ENCODE measurements around the gene PANK4. TPM values are rescaled to one million over a fixed set of nuclear protein-coding genes. Genes with fewer than 3 reads are reported as not detected.

Gene PANK4
- total and polyA plus RNA-seq, 9 of the 15 experiments (the other 6 are each of a cell fraction or from before 2014, with no cell fraction given): 0.93 to 55.6 (median 31.5) TPM

GRCh38 chr1:2517966-2518365 lies 8.4 kb downstream of the PANK4 start:
- H2AFZ ChIP-seq (ENCODE audit: low read depth, low read length): no peak overlapping the region
- intact Hi-C loops (cut with micrococcal nuclease) (no loop called here), in situ Hi-C loops (cut with MboI) (no loop called here)
- peaks cover 15% of the 10 kb centered on the region for H3K79me2 ChIP-seq (ENCODE audit: control insufficient read depth, insufficient read depth, low read length)
- H3K4me1 ChIP-seq (replicated peaks in 1 of 2; ENCODE audit: control insufficient read depth in 2 of 2, insufficient read depth in 2 of 2, low read length in 2 of 2): peaks cover 0 to 22% of the 10 kb centered on the region in 2 experiments; a peak in 2 of 5 replicates
- CTCF ChIA-PET (ENCODE audit: low intra/inter-chr PET ratio): no interaction called here
- no peak overlapping the region for H3K27ac ChIP-seq (ENCODE audit: extremely low read depth, low read depth, low read length)
- H3K9me1 ChIP-seq (ENCODE audit: control insufficient read depth, insufficient read depth, low read length): peaks cover 8% of the 10 kb centered on the region
- H3K4me3 ChIP-seq: no peak overlapping the region
- DNase-seq (ENCODE audit: extremely low read depth in 1 of 4, low spot score in 3 of 4) (no peak), ATAC-seq (no peak), FAIRE-seq (no peak)
- no peaks in the 10 kb centered on the region for H3K9me3 ChIP-seq (replicated peaks; ENCODE audit: control insufficient read depth, insufficient read depth, low read depth, low read length)
- TF ChIP-seq KLF10 (CRISPR knock-in tag; IDR thresholded peaks at IDR 0.05) (no peak), ZNF583 (CRISPR knock-in tag; IDR thresholded peaks at IDR 0.05) (no peak), DIDO1 (tag; IDR thresholded peaks at IDR 0.05; ENCODE audit: low read depth) (no peak), PCBP1 (IDR thresholded peaks at IDR 0.05; ENCODE audit: low read depth, low read length, poor library complexity, severe bottlenecking) (no peak), ZNF121 (CRISPR knock-in tag; conservative IDR thresholded peaks at IDR 0.05) (no peak), NCOA6 (IDR thresholded peaks at IDR 0.05) (no peak), PML (IDR thresholded peaks at IDR 0.05; ENCODE audit: low read length) (no peak), TRIM25 (IDR thresholded peaks at IDR 0.05; ENCODE audit: borderline replicate concordance) (no peak), NFRKB (IDR thresholded peaks at IDR 0.05; ENCODE audit: low read depth) (no peak), CSDE1 (IDR thresholded peaks at IDR 0.05) (no peak), ZNF551 (CRISPR knock-in tag; IDR thresholded peaks at IDR 0.05) (no peak), ZNF436 (CRISPR knock-in tag; IDR thresholded peaks at IDR 0.05) (no peak), RAD21 (CRISPR knock-in tag; conservative IDR thresholded peaks at IDR 0.05 in 1 of 2, IDR thresholded peaks at IDR 0.05 in 1 of 2) (no peak), TEAD1 (CRISPR knock-in tag; IDR thresholded peaks at IDR 0.05) (no peak), NFATC3 (IDR thresholded peaks at IDR 0.05) (no peak), HEY1 (CRISPR knock-in tag; IDR thresholded peaks at IDR 0.05; ENCODE audit: borderline replicate concordance) (no peak), IRF2 (CRISPR knock-in tag; IDR thresholded peaks at IDR 0.05) (no peak)
- no peaks in the 10 kb centered on the region for H3K27me3 ChIP-seq (ENCODE audit: control insufficient read depth in 2 of 2, insufficient read depth in 2 of 2, low read length in 2 of 2)
- H3K9ac ChIP-seq (ENCODE audit: insufficient read depth in 1 of 2, low read depth in 2 of 2, low read length in 2 of 2): no peak overlapping the region
- WGBS (ENCODE audit: insufficient coverage, low coverage, missing lambda C conversion rate): 95% methylated on average over 17 of the region's 17 CpGs
- H4K20me1 ChIP-seq (replicated peaks; ENCODE audit: control insufficient read depth, insufficient read depth, low read length): peaks cover 14% of the 10 kb centered on the region; the same call in 1 of the 2 replicates
- peaks cover 98% of the 10 kb centered on the region for H3K36me3 ChIP-seq (ENCODE audit: control insufficient read depth, insufficient read depth, low read length)
- no TSS peak for BruUV-seq (replicated peaks)
- H3K4me2 ChIP-seq (ENCODE audit: insufficient read depth, low read length): no peak overlapping the region
- POLR2A ChIA-PET: interaction anchor here (0.7 to 1.3 kb wide), 3 partner anchors 8 to 29 kb away, joined by 3 to 4 read pairs (median 4); partner anchors contain the start of gene PANK4
